Uterine smooth muscle cell (primary cell): ENCODE data around the gene KRTAP20-3. TPM values are rescaled to one million over a fixed set of nuclear protein-coding genes. Genes with fewer than 3 reads are reported as not detected.

Source experiments
- total RNA-seq: library from RNA; depleted of rRNA; stranded (reverse); fragments of >200 nt; gene quantifications from 2 replicates; pipeline ENCODE4 v1.2.3, GENCODE V29; 2014

Gene KRTAP20-3
- not detected in 2 replicates for total RNA-seq

DNA sequence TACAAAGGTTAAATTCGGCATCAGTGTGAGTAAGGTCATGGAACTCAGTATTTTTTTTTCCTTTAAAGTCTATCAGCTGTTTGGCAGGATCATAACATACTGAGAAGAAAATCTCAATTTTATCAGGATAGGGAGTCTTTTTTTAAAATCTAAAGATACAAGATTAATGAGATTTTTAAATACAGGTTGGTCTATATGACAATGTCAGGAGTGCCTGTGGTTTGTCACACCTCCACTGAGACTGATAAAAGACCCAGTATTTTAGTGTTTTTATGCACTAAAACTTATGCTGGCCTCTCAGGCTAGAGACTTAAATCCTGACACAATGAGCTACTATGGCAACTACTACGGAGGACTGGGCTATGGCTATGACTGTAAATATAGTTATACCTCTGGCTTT is at the start of gene KRTAP20-3:
Gene KRTAP20-3 (plus strand): TSS at position 301 of the 400 bp plus-strand sequence.

DNA sequence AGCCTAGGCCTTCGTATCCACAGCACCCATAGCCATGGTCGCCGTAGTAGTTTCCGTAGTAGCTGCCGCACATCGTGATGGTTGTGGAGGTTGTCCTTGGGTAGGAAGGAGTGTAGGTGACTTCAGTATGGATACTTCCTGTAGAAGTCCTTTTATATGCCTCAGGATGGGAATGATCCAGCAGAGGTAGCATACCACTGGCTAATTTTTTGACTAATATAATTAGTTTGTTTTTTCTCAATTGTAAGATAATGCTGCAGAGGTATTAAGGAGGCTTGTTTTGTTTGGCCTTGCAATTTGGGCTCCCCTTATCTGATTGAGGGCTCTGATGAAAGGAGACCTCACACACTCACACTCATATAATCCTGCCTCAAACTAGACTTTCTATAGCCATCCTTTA is 43.9 kb upstream of the KRTAP20-3 start, which contains the start of gene KRTAP6-2:
Gene KRTAP6-2 (minus strand): TSS at position 101 of the 400 bp plus-strand sequence. CDS start 28 bp downstream, at position 73.

DNA sequence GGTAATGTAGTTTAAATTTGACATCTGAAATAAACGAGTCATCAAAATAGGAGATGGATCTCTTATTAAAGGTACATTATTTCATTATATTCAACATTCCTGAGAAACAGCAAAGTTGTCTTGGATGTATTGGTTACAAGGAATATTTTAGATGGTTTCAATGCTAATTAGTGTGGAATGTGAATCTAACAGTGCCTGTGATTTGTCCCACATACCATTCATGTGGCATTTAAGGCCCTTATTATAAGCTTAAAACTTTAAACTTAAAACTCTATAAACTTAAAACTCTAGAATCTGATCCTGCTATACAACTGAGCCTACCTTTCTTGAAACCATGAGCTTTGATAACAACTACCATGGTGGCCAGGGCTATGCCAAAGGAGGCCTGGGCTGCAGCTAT is 41.9 kb upstream of the KRTAP20-3 start, which contains the start of gene KRTAP22-1:
Gene KRTAP22-1 (plus strand): TSS at position 301 of the 400 bp plus-strand sequence.

DNA sequence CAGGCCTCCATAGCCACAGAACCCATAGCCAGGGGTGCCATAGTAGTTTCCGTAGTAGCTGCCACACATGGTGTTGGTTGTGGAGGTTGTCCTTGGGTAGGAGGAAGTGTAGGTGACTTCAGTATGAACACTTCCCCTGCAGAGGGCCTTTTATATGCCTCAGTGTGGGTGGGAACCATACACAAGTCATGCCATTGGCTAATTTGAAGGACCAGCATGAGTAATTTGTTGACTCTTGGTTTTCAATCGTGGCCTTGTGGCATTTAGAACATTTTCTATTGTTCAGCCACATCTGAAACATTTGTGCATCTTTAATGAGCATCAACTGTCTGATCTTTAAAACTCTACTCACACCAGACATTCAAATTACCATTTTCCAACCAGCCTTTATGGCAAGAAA is 28.8 kb upstream of the KRTAP20-3 start, which contains the start of gene KRTAP6-1:
Gene KRTAP6-1 (minus strand): TSS at position 95 of the 400 bp plus-strand sequence. CDS start 26 bp downstream, at position 69.

GRCh38 chr21:30616125-30616524 is 26.5 kb upstream of the KRTAP20-3 start, which contains the start of gene KRTAP20-1:
KRTAP20-1 (plus strand) TSS chr21:30616425; CDS start chr21:30616455, 30 bp downstream.

DNA sequence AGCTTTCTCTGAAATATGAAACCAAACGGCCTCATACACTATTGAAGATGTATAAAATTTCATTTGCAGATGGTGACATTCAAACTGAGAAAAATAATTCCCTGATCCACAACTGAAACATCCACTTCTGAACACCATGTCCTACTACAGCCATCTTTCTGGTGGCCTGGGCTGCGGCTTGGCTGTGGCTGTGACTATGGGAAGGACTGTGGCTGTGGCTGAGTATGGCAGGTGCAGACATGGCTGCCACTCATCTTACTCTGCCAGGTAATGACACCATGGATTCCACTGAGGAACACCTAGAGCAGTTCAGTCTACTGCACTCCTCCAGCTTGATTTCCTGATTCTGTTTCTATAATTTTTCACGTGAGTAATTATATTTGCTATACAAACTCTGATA is 22.1 kb upstream of the KRTAP20-3 start, which contains the start of gene KRTAP20-4:
Gene KRTAP20-4 (plus strand): TSS at position 106 of the 400 bp plus-strand sequence.

DNA sequence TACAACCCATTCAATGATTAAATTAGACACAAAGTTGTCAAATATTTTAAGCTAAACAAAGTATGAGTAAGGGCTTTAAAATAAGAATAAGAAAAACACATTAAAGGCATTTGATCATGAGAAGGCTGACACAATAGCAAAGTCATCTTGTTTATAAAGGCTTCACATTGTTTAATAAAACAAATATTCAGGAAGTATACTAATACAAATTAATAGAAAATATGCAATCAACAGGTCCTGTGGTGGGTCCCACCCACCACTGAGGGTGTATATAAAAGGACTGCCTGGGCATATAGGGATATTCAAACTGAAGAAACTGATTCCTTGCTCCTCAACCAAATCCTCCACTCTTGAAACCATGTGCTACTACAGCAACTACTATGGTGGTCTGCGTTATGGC is 7.8 kb upstream of the KRTAP20-3 start, which contains the start of gene KRTAP20-2:
Gene KRTAP20-2 (plus strand): TSS at position 301 of the 400 bp plus-strand sequence. CDS start 58 bp downstream, at position 359.

Other genes starting within 250 kb of the KRTAP20-3 start
- gene KRTAP13-1, start 246.8 kb upstream of the KRTAP20-3 start, total RNA-seq, result not detected in 2 replicates
- gene KRTAP13-3, start 216.9 kb upstream of the KRTAP20-3 start, total RNA-seq, result not detected in 2 replicates
- gene KRTAP13-4, start 212.6 kb upstream of the KRTAP20-3 start, total RNA-seq, result not detected in 2 replicates
- gene KRTAP15-1, start 202.6 kb upstream of the KRTAP20-3 start, total RNA-seq, result not detected in 2 replicates
- gene KRTAP19-1, start 162.5 kb upstream of the KRTAP20-3 start, total RNA-seq, result not detected in 2 replicates
- not detected in 2 replicates for gene KRTAP19-2, start 155.4 kb upstream of the KRTAP20-3 start, total RNA-seq
- not detected in 2 replicates for gene KRTAP19-3, start 150.9 kb upstream of the KRTAP20-3 start, total RNA-seq
- gene KRTAP19-4, start 145.7 kb upstream of the KRTAP20-3 start, total RNA-seq, result not detected in 2 replicates
- gene KRTAP19-5, start 140.7 kb upstream of the KRTAP20-3 start, total RNA-seq, result not detected in 2 replicates
- not detected in 2 replicates for gene KRTAP19-6, start 101.0 kb upstream of the KRTAP20-3 start, total RNA-seq
- gene KRTAP19-7, start 81.5 kb upstream of the KRTAP20-3 start, total RNA-seq, result not detected in 2 replicates
- gene KRTAP22-2, start 52.5 kb upstream of the KRTAP20-3 start, total RNA-seq, result not detected in 2 replicates
- not detected in 2 replicates for gene KRTAP6-3, start 50.4 kb upstream of the KRTAP20-3 start, total RNA-seq
- gene KRTAP6-2, start 44.0 kb upstream of the KRTAP20-3 start, total RNA-seq, result not detected in 2 replicates
- not detected in 2 replicates for gene KRTAP22-1, start 41.8 kb upstream of the KRTAP20-3 start, total RNA-seq
- gene KRTAP6-1, start 28.9 kb upstream of the KRTAP20-3 start, total RNA-seq, result not detected in 2 replicates
- not detected in 2 replicates for gene KRTAP20-1, start 26.4 kb upstream of the KRTAP20-3 start, total RNA-seq
- gene KRTAP20-4, start 22.2 kb upstream of the KRTAP20-3 start, total RNA-seq, result not detected in 2 replicates
- not detected in 2 replicates for gene KRTAP20-2, start 7.7 kb upstream of the KRTAP20-3 start, total RNA-seq
- gene KRTAP21-3, start 75.9 kb downstream of the KRTAP20-3 start, total RNA-seq, result not detected in 2 replicates
- gene KRTAP21-2, start 104.4 kb downstream of the KRTAP20-3 start, total RNA-seq, result not detected in 2 replicates
- gene KRTAP21-1, start 112.6 kb downstream of the KRTAP20-3 start, total RNA-seq, result not detected in 2 replicates
- gene KRTAP8-1, start 170.4 kb downstream of the KRTAP20-3 start, total RNA-seq, result not detected in 2 replicates
- gene KRTAP7-1, start 186.9 kb downstream of the KRTAP20-3 start, total RNA-seq, result not detected in 2 replicates
- not detected in 2 replicates for gene KRTAP11-1, start 238.7 kb downstream of the KRTAP20-3 start, total RNA-seq